Astrocyte (in vitro differentiated cells and primary cell): Measurements from ENCODE around the gene LMOD1. TPM values are rescaled to one million over a fixed set of nuclear protein-coding genes. Genes with fewer than 3 reads are reported as not detected.

Experiments
- DNase-seq: peaks from one replicate; pipeline ENCODE4 v3.0.0-alpha.2; 2010; ENCODE audit warnings: low read depth
- FAIRE-seq: peaks from 2 replicates; lab custom pipeline; 2011; peaks lifted over from hg19 to GRCh38; lab: Jason Lieb, UNC
- H2AFZ ChIP-seq: 2 replicates; pipeline ENCODE4 v1.6.0; 2012; ENCODE audit warnings: low read depth, low read length, inconsistent platforms
- H3K27ac ChIP-seq: 2 replicates; pipeline ENCODE4 v1.5.1; 2011; ENCODE audit warnings: low read depth, low read length, inconsistent platforms
- H3K27me3 ChIP-seq: 2 replicates; pipeline ENCODE4 v1.6.0; 2011; ENCODE audit warnings: low read length, inconsistent platforms; ENCODE audit not compliant: insufficient read depth
- H3K36me3 ChIP-seq: 2 replicates; pipeline ENCODE4 v1.5.1; 2011; ENCODE audit warnings: low read length, inconsistent platforms; ENCODE audit not compliant: insufficient read depth
- H3K4me1 ChIP-seq: 2 replicates; pipeline ENCODE4 v1.5.1; 2011; ENCODE audit warnings: low read length, inconsistent platforms; ENCODE audit not compliant: insufficient read depth
- H3K4me2 ChIP-seq: 2 replicates; pipeline ENCODE4 v1.6.0; 2012; ENCODE audit warnings: low read length, inconsistent platforms
- H3K4me3 ChIP-seq: 2 replicates; pipeline ENCODE4 v1.5.1; 2011; ENCODE audit warnings: low read depth, mild to moderate bottlenecking, low read length, inconsistent platforms; ENCODE audit not compliant: insufficient read depth
- H3K79me2 ChIP-seq: 2 replicates; pipeline ENCODE4 v1.6.0; 2012; ENCODE audit warnings: mild to moderate bottlenecking, low read length, inconsistent platforms; ENCODE audit not compliant: insufficient read depth
- H3K9ac ChIP-seq: 2 replicates; pipeline ENCODE4 v1.6.0; 2012; ENCODE audit warnings: mild to moderate bottlenecking, low read length, inconsistent platforms
- H3K9me3 ChIP-seq: 2 replicates; pipeline ENCODE4 v1.5.1; 2012; ENCODE audit warnings: low read depth, mild to moderate bottlenecking, low read length, inconsistent platforms; ENCODE audit not compliant: insufficient read depth
- H4K20me1 ChIP-seq: 2 replicates; pipeline ENCODE4 v1.6.0; 2012; ENCODE audit warnings: low read length, inconsistent platforms; ENCODE audit not compliant: insufficient read depth
- H3K27ac Mint-ChIP-seq: one replicate; pipeline ENCODE4 v1.8.0; 2021; ENCODE audit warnings: mild to moderate bottlenecking, mixed read lengths; ENCODE audit not compliant: unreplicated experiment
- H3K27me3 Mint-ChIP-seq: one replicate; pipeline ENCODE4 v1.8.0; 2021; ENCODE audit warnings: low read depth, mixed read lengths; ENCODE audit not compliant: unreplicated experiment
- H3K36me3 Mint-ChIP-seq: one replicate; pipeline ENCODE4 v1.8.0; 2021; ENCODE audit warnings: low read depth, mixed read lengths; ENCODE audit not compliant: unreplicated experiment
- H3K4me1 Mint-ChIP-seq: one replicate; pipeline ENCODE4 v1.8.0; 2021; ENCODE audit warnings: low read depth, mixed read lengths; ENCODE audit not compliant: unreplicated experiment
- H3K4me3 Mint-ChIP-seq: one replicate; pipeline ENCODE4 v1.8.0; 2021; ENCODE audit warnings: mild to moderate bottlenecking, moderate library complexity, mixed read lengths; ENCODE audit not compliant: unreplicated experiment
- H3K9me3 Mint-ChIP-seq: one replicate; pipeline ENCODE4 v1.8.0; 2021; ENCODE audit warnings: mild to moderate bottlenecking, mixed read lengths; ENCODE audit not compliant: unreplicated experiment
- EZH2 ChIP-seq: IDR thresholded peaks from 2 replicates; pipeline ENCODE4 v1.6.1; 2012; ENCODE audit warnings: mild to moderate bottlenecking, low read length, inconsistent platforms; ENCODE audit not compliant: insufficient read depth
- total RNA-seq: library from RNA; stranded (reverse); gene quantifications from 2 replicates; pipeline ENCODE4 v1.2.1, GENCODE V29; 2021
- TF ChIP-seq, protein P1 (sequence below): IDR thresholded peaks from 2 replicates; pipeline ENCODE4 v1.5.1; 2011; ENCODE audit warnings: low read depth, mild to moderate bottlenecking, inconsistent platforms, low read length, moderate library complexity; ENCODE audit not compliant: insufficient read depth

The LMOD1 gene
- total RNA-seq, 1 donor from 2014 or later = 13.2 TPM

DNA sequence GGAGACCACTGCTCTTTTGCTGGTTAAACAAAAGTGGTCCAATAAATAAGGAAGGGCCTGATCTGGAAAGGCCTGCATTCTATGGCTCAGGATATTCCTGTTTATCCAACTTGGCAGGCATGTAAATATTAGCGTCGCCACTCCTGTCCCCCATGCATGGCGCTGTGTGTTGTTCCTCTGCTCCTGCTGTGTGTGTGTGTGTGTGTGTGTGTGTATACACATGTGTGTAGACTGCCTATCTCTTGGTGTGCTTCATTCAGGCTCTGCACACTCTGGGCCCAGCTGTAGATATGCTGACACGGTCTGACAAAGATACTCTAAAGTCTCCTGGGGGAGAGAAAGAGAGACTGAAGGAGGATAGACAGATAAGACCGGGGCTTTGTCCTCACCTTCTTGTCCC, 6.8 kb downstream of the LMOD1 start:
- peaks cover 23% of the 10 kb centered on the region for H3K4me1 Mint-ChIP-seq
- DNase-seq (no peak), FAIRE-seq (no peak)
- H3K27me3 Mint-ChIP-seq = peaks cover 3% of the 10 kb centered on the region
- H3K9ac ChIP-seq = no peak overlapping the region
- H3K36me3 Mint-ChIP-seq = peaks cover 11% of the 10 kb centered on the region
- H3K79me2 ChIP-seq = no peaks in the 10 kb centered on the region
- H3K36me3 ChIP-seq = no peaks in the 10 kb centered on the region
- no peak overlapping the region for H3K27ac Mint-ChIP-seq
- H2AFZ ChIP-seq = no peak overlapping the region
- H3K4me3 Mint-ChIP-seq = no peak overlapping the region
- no peaks in the 10 kb centered on the region for H3K9me3 ChIP-seq
- no peaks in the 10 kb centered on the region for H3K9me3 Mint-ChIP-seq
- H3K4me1 ChIP-seq = no peaks in the 10 kb centered on the region
- H3K4me2 ChIP-seq = no peak overlapping the region
- no peaks in the 10 kb centered on the region for H3K27me3 ChIP-seq
- no peak overlapping the region for H3K27ac ChIP-seq
- H4K20me1 ChIP-seq = no peaks in the 10 kb centered on the region
- H3K4me3 ChIP-seq = no peak overlapping the region
- no peak for TF ChIP-seq EZH2
- TF ChIP-seq, protein P1, sequence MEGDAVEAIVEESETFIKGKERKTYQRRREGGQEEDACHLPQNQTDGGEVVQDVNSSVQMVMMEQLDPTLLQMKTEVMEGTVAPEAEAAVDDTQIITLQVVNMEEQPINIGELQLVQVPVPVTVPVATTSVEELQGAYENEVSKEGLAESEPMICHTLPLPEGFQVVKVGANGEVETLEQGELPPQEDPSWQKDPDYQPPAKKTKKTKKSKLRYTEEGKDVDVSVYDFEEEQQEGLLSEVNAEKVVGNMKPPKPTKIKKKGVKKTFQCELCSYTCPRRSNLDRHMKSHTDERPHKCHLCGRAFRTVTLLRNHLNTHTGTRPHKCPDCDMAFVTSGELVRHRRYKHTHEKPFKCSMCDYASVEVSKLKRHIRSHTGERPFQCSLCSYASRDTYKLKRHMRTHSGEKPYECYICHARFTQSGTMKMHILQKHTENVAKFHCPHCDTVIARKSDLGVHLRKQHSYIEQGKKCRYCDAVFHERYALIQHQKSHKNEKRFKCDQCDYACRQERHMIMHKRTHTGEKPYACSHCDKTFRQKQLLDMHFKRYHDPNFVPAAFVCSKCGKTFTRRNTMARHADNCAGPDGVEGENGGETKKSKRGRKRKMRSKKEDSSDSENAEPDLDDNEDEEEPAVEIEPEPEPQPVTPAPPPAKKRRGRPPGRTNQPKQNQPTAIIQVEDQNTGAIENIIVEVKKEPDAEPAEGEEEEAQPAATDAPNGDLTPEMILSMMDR = no peak

DNA sequence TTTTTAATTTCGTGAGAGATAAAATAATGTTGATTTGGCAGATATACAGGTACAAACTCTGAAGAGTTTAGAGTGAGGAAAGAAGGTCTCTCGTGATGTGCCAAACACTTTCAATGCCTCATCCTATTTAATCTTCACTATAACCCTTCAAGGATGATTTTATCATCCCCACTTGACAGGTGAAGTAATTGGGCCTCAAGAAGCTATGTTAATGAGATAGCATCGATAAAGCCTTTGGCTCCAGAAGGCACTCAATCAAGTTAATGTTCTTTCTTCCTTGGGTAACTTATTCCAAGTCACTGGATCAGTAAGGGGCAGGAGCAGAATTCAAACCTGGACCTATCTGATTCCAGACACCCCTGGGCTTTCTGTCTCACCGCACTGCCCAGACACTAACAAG, 7.2 kb downstream of the LMOD1 start:
- Mint-ChIP-seq H3K27me3 (peaks cover 3% of the 10 kb centered on the region), H3K4me1 (peaks cover 23% of the 10 kb centered on the region)

DNA sequence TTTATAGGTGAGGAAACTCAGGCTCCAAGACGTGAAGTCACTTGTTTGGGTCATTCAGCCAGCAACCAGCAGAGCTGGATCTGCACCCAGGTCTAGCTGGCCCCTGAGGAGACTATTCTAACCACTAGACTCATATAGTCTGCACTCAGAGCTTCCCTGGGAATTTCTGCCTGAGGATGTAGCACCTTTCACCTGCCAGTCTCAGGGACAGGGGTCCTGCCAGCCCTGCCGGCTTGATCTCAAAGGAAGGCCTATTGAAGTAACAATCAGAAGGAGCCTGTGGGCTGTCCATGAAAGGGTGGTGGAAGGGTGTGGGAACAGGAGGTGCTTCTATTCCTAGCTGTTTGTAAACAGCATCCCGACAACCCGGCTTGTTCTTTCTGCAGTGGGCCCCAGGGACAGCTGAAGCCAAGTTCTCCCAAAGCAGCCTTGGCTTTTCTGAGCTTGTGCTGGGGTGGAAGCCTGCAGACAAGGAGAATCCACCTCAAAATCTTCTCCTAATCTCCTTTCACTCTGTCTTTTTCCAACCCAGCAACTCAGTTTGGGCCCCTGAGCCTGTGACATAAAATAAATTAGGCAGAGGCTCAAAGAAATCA, 7.8 kb downstream of the LMOD1 start:
- FAIRE-seq (no peak), DNase-seq (no peak)
- Mint-ChIP-seq H3K27ac (no peak overlapping the region), H3K27me3 (peaks cover 3% of the 10 kb centered on the region), H3K4me3 (no peak overlapping the region), H3K9me3 (no peaks in the 10 kb centered on the region), H3K36me3 (peaks cover 11% of the 10 kb centered on the region), H3K4me1 (peaks cover 21% of the 10 kb centered on the region)
- Histone ChIP-seq H3K4me2 (no peak overlapping the region), H2AFZ (no peak overlapping the region), H3K9ac (no peak overlapping the region), H3K79me2 (no peaks in the 10 kb centered on the region), H3K27ac (no peak overlapping the region), H3K36me3 (no peaks in the 10 kb centered on the region), H3K4me3 (no peak overlapping the region), H3K9me3 (no peaks in the 10 kb centered on the region), H4K20me1 (no peaks in the 10 kb centered on the region), H3K27me3 (no peaks in the 10 kb centered on the region), H3K4me1 (peaks cover 7% of the 10 kb centered on the region)
- TF ChIP-seq, protein P1 = no peak
- TF ChIP-seq EZH2 = no peak

More for the DNA sequence above, 7.2 kb downstream of the LMOD1 start:
- Histone ChIP-seq H3K4me1 (peaks cover 2% of the 10 kb centered on the region), H3K4me3 (no peak overlapping the region), H2AFZ (no peak overlapping the region), H3K4me2 (no peak overlapping the region), H3K9me3 (no peaks in the 10 kb centered on the region), H3K9ac (no peak overlapping the region), H3K79me2 (no peaks in the 10 kb centered on the region), H3K27ac (no peak overlapping the region), H3K36me3 (no peaks in the 10 kb centered on the region), H3K27me3 (no peaks in the 10 kb centered on the region), H4K20me1 (no peaks in the 10 kb centered on the region)
- TF ChIP-seq, protein P1 = no peak
- no peak for TF ChIP-seq EZH2
- Mint-ChIP-seq H3K4me3 (no peak overlapping the region), H3K9me3 (no peaks in the 10 kb centered on the region), H3K36me3 (peaks cover 11% of the 10 kb centered on the region), H3K27ac (no peak overlapping the region)
- DNase-seq = no peak
- FAIRE-seq = no peak
